Mesenchymal stem cell (in vitro differentiated cells and primary cell): ENCODE data around the gene MYO15B.

Source experiments
- DNase-seq: peaks from one replicate; pipeline ENCODE4 v3.0.0-alpha.2; 2013
- H2AFZ ChIP-seq: one replicate; pipeline ENCODE4 v1.6.1; 2013; ENCODE audit warnings: low read depth, mild to moderate bottlenecking, control low read depth, inconsistent platforms, low read length, moderate library complexity
- H2AK5ac ChIP-seq: 2 replicates; pipeline ENCODE4 v1.6.1; 2013; ENCODE audit warnings: low read length, moderate library complexity, mild to moderate bottlenecking, inconsistent platforms; ENCODE audit not compliant: severe bottlenecking
- H2BK120ac ChIP-seq: one replicate; pipeline ENCODE4 v1.6.1; 2013; ENCODE audit warnings: low read depth, mild to moderate bottlenecking, inconsistent platforms, low read length, moderate library complexity
- H2BK12ac ChIP-seq, 2 experiments: one replicate each; pipeline ENCODE4 v1.6.1; 2013; ENCODE audit warnings: inconsistent platforms in 2 of 2, low read length in 2 of 2, mild to moderate bottlenecking in 2 of 2, moderate library complexity in 2 of 2, control low read depth in 1 of 2
- H2BK15ac ChIP-seq: one replicate; pipeline ENCODE4 v1.6.1; 2013; ENCODE audit warnings: mild to moderate bottlenecking, low read depth, inconsistent platforms; ENCODE audit not compliant: poor library complexity, severe bottlenecking
- H2BK5ac ChIP-seq: 2 replicates; pipeline ENCODE4 v1.6.1; 2013; ENCODE audit warnings: low read depth, mild to moderate bottlenecking, low read length, control low read depth, inconsistent platforms; ENCODE audit not compliant: poor library complexity, severe bottlenecking
- H3K14ac ChIP-seq, 2 experiments: one replicate each; pipeline ENCODE4 v1.6.1; 2013; ENCODE audit warnings: inconsistent platforms in 2 of 2, low read length in 2 of 2, control low read depth in 1 of 2, mild to moderate bottlenecking in 1 of 2, moderate library complexity in 1 of 2
- H3K18ac ChIP-seq, 2 experiments: one replicate each; pipeline ENCODE4 v1.6.1; 2013; ENCODE audit warnings: inconsistent platforms in 2 of 2, low read length in 2 of 2, control low read depth in 1 of 2, low read depth in 1 of 2, mild to moderate bottlenecking in 1 of 2
- H3K23ac ChIP-seq, 2 experiments: one replicate each; pipeline ENCODE4 v1.6.1; 2013; ENCODE audit warnings: inconsistent platforms in 2 of 2, low read length in 2 of 2, mild to moderate bottlenecking in 2 of 2, moderate library complexity in 2 of 2, control low read depth in 1 of 2
- H3K27ac ChIP-seq: 2 replicates; pipeline ENCODE4 v1.5.1; 2013; ENCODE audit warnings: mild to moderate bottlenecking, moderate library complexity, low read length, control low read depth, inconsistent platforms; ENCODE audit not compliant: poor library complexity, severe bottlenecking
- H3K27me3 ChIP-seq, 2 experiments: 2 replicates each; pipeline versions ENCODE4 v1.6.1 to v1.7.0; 2013; ENCODE audit warnings: low read length in 2 of 2, mild to moderate bottlenecking in 2 of 2, moderate library complexity in 2 of 2, control low read depth in 1 of 2, inconsistent platforms in 1 of 2; ENCODE audit not compliant: control insufficient read depth in 1 of 2, insufficient read depth in 1 of 2
- H3K36me3 ChIP-seq, 2 experiments: 2 replicates each; pipeline versions ENCODE4 v1.6.1 to v1.7.0; 2013; ENCODE audit warnings: low read length in 2 of 2, control low read depth in 1 of 2, inconsistent platforms in 1 of 2, low read depth in 1 of 2, mild to moderate bottlenecking in 1 of 2; ENCODE audit not compliant: insufficient read depth in 2 of 2, control insufficient read depth in 1 of 2
- H3K4ac ChIP-seq, 2 experiments: one replicate each; pipeline ENCODE4 v1.6.1; 2013; ENCODE audit warnings: inconsistent platforms in 2 of 2, low read length in 2 of 2, mild to moderate bottlenecking in 2 of 2, moderate library complexity in 2 of 2, control low read depth in 1 of 2, low read depth in 1 of 2
- H3K4me1 ChIP-seq: 2 replicates; pipeline ENCODE4 v1.6.1; 2013; ENCODE audit warnings: low read depth, low read length, control low read depth; ENCODE audit not compliant: control insufficient read depth, insufficient read depth
- H3K4me2 ChIP-seq: 2 replicates; pipeline ENCODE4 v1.6.1; 2013; ENCODE audit warnings: low read length, mild to moderate bottlenecking, inconsistent platforms; ENCODE audit not compliant: poor library complexity, severe bottlenecking
- H3K4me3 ChIP-seq, 2 experiments: 2 replicates each; pipeline versions ENCODE4 v1.5.1 to v1.7.0; 2013; ENCODE audit warnings: low read length in 2 of 2, mild to moderate bottlenecking in 2 of 2, control low read depth in 1 of 2, low read depth in 1 of 2; ENCODE audit not compliant: insufficient read depth in 1 of 2
- H3K79me1 ChIP-seq: replicated peaks from 2 replicates; pipeline ENCODE4 v1.6.1; 2013; ENCODE audit warnings: mild to moderate bottlenecking, control low read depth, low read length, inconsistent platforms; ENCODE audit not compliant: poor library complexity, severe bottlenecking
- H3K9ac ChIP-seq: 2 replicates; pipeline ENCODE4 v1.7.0; 2013; ENCODE audit warnings: mild to moderate bottlenecking, low read length, moderate library complexity
- H3K9me3 ChIP-seq: 2 replicates; pipeline ENCODE4 v1.7.0; 2013; ENCODE audit warnings: mild to moderate bottlenecking, low read length; ENCODE audit not compliant: control insufficient read depth
- H4K8ac ChIP-seq: one replicate; pipeline ENCODE4 v1.6.1; 2013; ENCODE audit warnings: inconsistent platforms, mild to moderate bottlenecking, low read length, moderate library complexity
- H4K91ac ChIP-seq: one replicate; pipeline ENCODE4 v1.6.1; 2013; ENCODE audit warnings: mild to moderate bottlenecking, low read length, inconsistent platforms
- WGBS: methylation state at CpG from one replicate; pipeline ENCODE4 v1.1.7; 2013; ENCODE audit warnings: mixed read lengths; 5-methylcytosine and 5-hydroxymethylcytosine counted together

Gene MYO15B

GRCh38 chr17:75626496-75627038 lies 39.0 kb downstream of the MYO15B start:
- peaks cover 4 to 11% of the 10 kb centered on the region in 2 experiments for H3K27me3 ChIP-seq
- H2BK5ac ChIP-seq: no peak overlapping the region
- H3K4me3 ChIP-seq: no peak overlapping the region
- DNase-seq: no peak
- H4K8ac ChIP-seq: no peak overlapping the region
- no peak overlapping the region for H3K27ac ChIP-seq
- no peak overlapping the region for H3K4ac ChIP-seq
- H2BK15ac ChIP-seq: no peak overlapping the region
- no peak overlapping the region for H2BK120ac ChIP-seq
- no peaks in the 10 kb centered on the region for H3K79me1 ChIP-seq
- no peak overlapping the region for H2AFZ ChIP-seq
- H3K23ac ChIP-seq: no peak overlapping the region
- 97% methylated on average over 10 of the region's 11 CpGs for WGBS
- no peak overlapping the region for H3K9ac ChIP-seq
- no peak overlapping the region for H3K4me2 ChIP-seq
- no peak overlapping the region for H3K14ac ChIP-seq
- H2BK12ac ChIP-seq: no peak overlapping the region
- H3K36me3 ChIP-seq: peaks cover 4 to 46% of the 10 kb centered on the region in 2 experiments
- H4K91ac ChIP-seq: no peak overlapping the region
- no peak overlapping the region for H2AK5ac ChIP-seq
- H3K9me3 ChIP-seq: no peaks in the 10 kb centered on the region
- peaks cover 15% of the 10 kb centered on the region for H3K4me1 ChIP-seq
- no peak overlapping the region for H3K18ac ChIP-seq

- Histone ChIP-seq H3K9ac (no peak overlapping the region), H3K18ac (no peak overlapping the region), H3K4me3 (no peak overlapping the region), H3K4me2 (no peak overlapping the region), H3K27me3 (peaks cover 2 to 6% of the 10 kb centered on the region in 2 experiments), H4K8ac (no peak overlapping the region), H3K4ac (no peak overlapping the region), H2AK5ac (no peak overlapping the region), H2BK120ac (no peak overlapping the region), H3K14ac (no peak overlapping the region), H2BK12ac (no peak overlapping the region), H2BK15ac (no peak overlapping the region), H4K91ac (no peak overlapping the region), H3K9me3 (no peaks in the 10 kb centered on the region), H2AFZ (no peak overlapping the region), H3K23ac (no peak overlapping the region), H3K4me1 (peaks cover 15% of the 10 kb centered on the region), H2BK5ac (no peak overlapping the region), H3K27ac (no peak overlapping the region), H3K79me1 (no peaks in the 10 kb centered on the region), H3K36me3 (peaks cover 4 to 47% of the 10 kb centered on the region in 2 experiments)
- no peak for DNase-seq
- WGBS: 91% methylated on average over 8 of the region's 10 CpGs
Measured at GRCh38 chr17:75627094-75627493, 39.5 kb downstream of the MYO15B start.

GRCh38 chr17:75628425-75628824 lies 40.8 kb downstream of the MYO15B start:
- H2AFZ ChIP-seq: no peak overlapping the region
- no peaks in the 10 kb centered on the region for H3K9me3 ChIP-seq
- peaks cover 4 to 47% of the 10 kb centered on the region in 2 experiments for H3K36me3 ChIP-seq
- H3K27me3 ChIP-seq: no peaks in the 10 kb centered on the region
- H3K4me3 ChIP-seq: no peak overlapping the region
- DNase-seq: no peak
- no peak overlapping the region for H3K9ac ChIP-seq
- 96% methylated on average over 6 of the region's 6 CpGs for WGBS
- H3K4me2 ChIP-seq: no peak overlapping the region
- no peak overlapping the region for H2BK120ac ChIP-seq
- no peak overlapping the region for H2AK5ac ChIP-seq
- no peak overlapping the region for H4K91ac ChIP-seq
- H3K4me1 ChIP-seq: peaks cover 22% of the 10 kb centered on the region
- H3K27ac ChIP-seq: no peak overlapping the region
- no peak overlapping the region for H3K14ac ChIP-seq
- no peak overlapping the region for H2BK5ac ChIP-seq
- no peaks in the 10 kb centered on the region for H3K79me1 ChIP-seq
- no peak overlapping the region for H4K8ac ChIP-seq
- H3K18ac ChIP-seq: no peak overlapping the region
- H2BK12ac ChIP-seq: no peak overlapping the region
- no peak overlapping the region for H2BK15ac ChIP-seq
- H3K23ac ChIP-seq: no peak overlapping the region
- H3K4ac ChIP-seq: no peak overlapping the region

GRCh38 chr17:75629157-75629556 lies 41.6 kb downstream of the MYO15B start:
- no peaks in the 10 kb centered on the region for H3K27me3 ChIP-seq
- no peak overlapping the region for H2BK5ac ChIP-seq
- no peak overlapping the region for H2BK120ac ChIP-seq
- H3K9ac ChIP-seq: no peak overlapping the region
- H2AK5ac ChIP-seq: no peak overlapping the region
- peaks cover 4 to 47% of the 10 kb centered on the region in 2 experiments for H3K36me3 ChIP-seq
- H3K4me3 ChIP-seq: no peak overlapping the region
- H2BK12ac ChIP-seq: no peak overlapping the region
- WGBS: 91% methylated on average over 14 of the region's 14 CpGs
- H2BK15ac ChIP-seq: no peak overlapping the region
- H3K4ac ChIP-seq: no peak overlapping the region
- H3K14ac ChIP-seq: no peak overlapping the region
- peaks cover 22% of the 10 kb centered on the region for H3K4me1 ChIP-seq
- H3K23ac ChIP-seq: no peak overlapping the region
- H4K91ac ChIP-seq: no peak overlapping the region
- no peaks in the 10 kb centered on the region for H3K79me1 ChIP-seq
- H2AFZ ChIP-seq: no peak overlapping the region
- H4K8ac ChIP-seq: no peak overlapping the region
- H3K27ac ChIP-seq: no peak overlapping the region
- no peak overlapping the region for H3K4me2 ChIP-seq
- H3K18ac ChIP-seq: no peak overlapping the region
- DNase-seq: no peak
- H3K9me3 ChIP-seq: no peaks in the 10 kb centered on the region
